ENCODE data around the gene ISCU.

The ISCU gene

GRCh38 chr12:108562348-108563135 lies at the start of gene ISCU:
Gene ISCU (plus strand): TSS chr12:108562596. CDS start chr12:108562623, 27 bp downstream.
- peak; percentile 92 to 94 for DNase-seq

GRCh38 chr12:108514468-108514972 lies 47.9 kb upstream of the ISCU start:
- no peak for DNase-seq

- DNase-seq, result peak; percentile 98 to 99
Observed at GRCh38 chr12:108514973-108515814, 47.2 kb upstream of the ISCU start, which contains the start of gene FICD. Gene FICD (plus strand): TSS chr12:108515277. CDS start chr12:108516973, 1,696 bp downstream.

GRCh38 chr12:108515916-108516315 lies 46.5 kb upstream of the ISCU start:
- DNase-seq, result peak in 1 of 2 experiments; percentile 4

GRCh38 chr12:108516511-108517275 lies 45.7 kb upstream of the ISCU start:
- peak in 1 of 2 experiments; percentile 4 for DNase-seq

- DNase-seq, result no peak
Observed at GRCh38 chr12:108517288-108518100, 44.9 kb upstream of the ISCU start.

GRCh38 chr12:108518101-108518715 lies 44.2 kb upstream of the ISCU start:
- DNase-seq, result no peak

GRCh38 chr12:108518716-108519496 lies 43.5 kb upstream of the ISCU start:
- DNase-seq, result no peak

- DNase-seq, result no peak
Observed at GRCh38 chr12:108519558-108519957, 42.8 kb upstream of the ISCU start.

GRCh38 chr12:108523365-108523764 lies 39.0 kb upstream of the ISCU start:
- DNase-seq, result no peak

GRCh38 chr12:108525681-108526080 lies 36.7 kb upstream of the ISCU start:
- no peak for DNase-seq

GRCh38 chr12:108526482-108527165 lies 35.8 kb upstream of the ISCU start:
- DNase-seq, result no peak

- no peak for DNase-seq
Observed at GRCh38 chr12:108527166-108527496, 35.3 kb upstream of the ISCU start.

GRCh38 chr12:108530161-108530560 lies 32.2 kb upstream of the ISCU start:
- no peak for DNase-seq

- no peak for DNase-seq
Observed at GRCh38 chr12:108531929-108532848, 30.2 kb upstream of the ISCU start.

GRCh38 chr12:108538146-108538545 lies 24.2 kb upstream of the ISCU start:
- no peak for DNase-seq

- DNase-seq, result no peak
Observed at GRCh38 chr12:108538616-108539195, 23.7 kb upstream of the ISCU start.

GRCh38 chr12:108542320-108542719 lies 20.1 kb upstream of the ISCU start:
- no peak for DNase-seq

- DNase-seq, result no peak
Observed at GRCh38 chr12:108543652-108544051, 18.7 kb upstream of the ISCU start.

Data from Kasumi-1 (cell line).